SW 1271 (cell line): Measurements from ENCODE around the gene NPFF.

Experiments used
- DNase-seq, 2 experiments: peaks; one replicate each; lab custom pipeline; 2025; lab: John Stamatoyannopoulos, UW

The NPFF gene

GRCh38 chr12:53513712-53514410 lies 6.6 kb upstream of the NPFF start:
- DNase-seq = no peak

DNA sequence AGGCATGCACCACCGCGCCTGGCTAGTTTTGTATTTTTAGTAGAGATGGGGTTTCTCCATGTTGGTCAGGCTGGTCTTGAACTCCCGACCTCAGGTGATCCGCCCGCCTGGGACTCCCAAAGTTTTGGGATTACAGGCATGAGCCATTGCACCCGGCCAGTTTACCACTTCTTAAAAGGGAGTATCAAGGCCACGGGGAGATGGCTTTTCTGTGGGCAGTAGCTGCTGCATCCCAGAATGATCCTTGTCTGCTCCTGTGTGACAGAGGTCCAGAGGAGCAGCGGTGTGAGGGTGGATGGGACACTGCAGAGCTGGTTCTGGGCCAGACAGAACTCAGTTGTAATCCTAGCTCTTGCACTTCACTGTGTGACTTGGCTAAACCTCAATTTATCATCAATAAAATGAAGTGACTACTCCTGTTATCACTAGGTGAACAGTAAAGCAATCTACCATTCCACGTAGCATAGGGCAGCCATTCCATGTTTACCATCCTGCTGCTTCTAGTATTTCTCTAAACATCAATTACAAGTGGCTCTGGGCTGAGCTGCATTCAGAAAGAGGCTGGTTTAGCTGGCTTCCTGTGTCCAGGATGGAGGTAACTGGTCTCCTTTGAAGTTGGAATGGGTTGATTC lies 3.0 kb upstream of the NPFF start:
- DNase-seq = no peak

DNA sequence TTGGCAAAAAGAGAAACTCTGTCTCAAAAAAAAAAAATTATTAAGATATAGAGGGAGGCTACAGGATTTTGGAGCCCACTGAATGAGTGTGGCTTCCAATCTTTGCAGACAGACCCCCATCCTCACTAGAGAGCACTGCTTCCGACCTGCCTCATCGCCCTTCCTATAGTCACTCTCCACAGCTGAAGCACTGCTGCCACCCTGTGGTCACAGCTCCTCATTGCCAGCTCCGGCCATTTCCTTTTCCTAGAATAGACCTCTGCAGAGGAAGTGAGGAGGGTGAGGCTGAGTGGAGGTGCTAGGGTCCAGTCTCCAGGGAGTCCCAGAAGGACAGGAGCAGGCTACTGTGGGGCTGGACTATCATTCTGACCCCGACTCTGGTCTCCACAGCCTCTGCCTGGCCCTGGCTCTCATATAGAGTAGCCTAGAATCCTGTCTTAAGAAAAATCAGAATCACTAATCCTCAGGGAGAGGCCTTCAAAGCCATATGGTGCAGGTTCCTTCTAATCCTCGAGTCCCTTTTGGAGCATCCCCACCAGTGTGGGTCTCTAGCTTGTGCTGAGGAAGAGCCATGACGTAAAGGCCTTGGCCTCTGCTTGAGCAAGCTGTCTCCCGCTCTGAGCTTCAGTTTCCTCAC lies 1.4 kb upstream of the NPFF start:
- peak; percentile 56 to 70 for DNase-seq

DNA sequence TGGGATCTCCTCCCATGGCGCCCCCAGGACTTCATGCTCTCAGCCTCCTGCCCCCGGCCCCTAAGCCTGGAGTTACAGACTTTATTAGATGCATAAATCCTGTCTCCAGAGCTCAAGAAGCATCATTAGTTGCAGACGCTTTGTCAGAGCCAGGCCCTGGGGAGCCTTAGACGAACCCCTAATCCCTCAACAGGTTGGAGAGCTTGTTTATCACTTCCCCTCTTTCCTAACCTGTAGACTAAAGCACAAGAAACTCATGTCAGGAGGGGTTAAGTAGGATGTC lies 260 bp upstream of the NPFF start:
- no peak for DNase-seq

- DNase-seq = no peak
These were observed 866 bp downstream of the NPFF start for GRCh38 chr12:53506450-53506785.

DNA sequence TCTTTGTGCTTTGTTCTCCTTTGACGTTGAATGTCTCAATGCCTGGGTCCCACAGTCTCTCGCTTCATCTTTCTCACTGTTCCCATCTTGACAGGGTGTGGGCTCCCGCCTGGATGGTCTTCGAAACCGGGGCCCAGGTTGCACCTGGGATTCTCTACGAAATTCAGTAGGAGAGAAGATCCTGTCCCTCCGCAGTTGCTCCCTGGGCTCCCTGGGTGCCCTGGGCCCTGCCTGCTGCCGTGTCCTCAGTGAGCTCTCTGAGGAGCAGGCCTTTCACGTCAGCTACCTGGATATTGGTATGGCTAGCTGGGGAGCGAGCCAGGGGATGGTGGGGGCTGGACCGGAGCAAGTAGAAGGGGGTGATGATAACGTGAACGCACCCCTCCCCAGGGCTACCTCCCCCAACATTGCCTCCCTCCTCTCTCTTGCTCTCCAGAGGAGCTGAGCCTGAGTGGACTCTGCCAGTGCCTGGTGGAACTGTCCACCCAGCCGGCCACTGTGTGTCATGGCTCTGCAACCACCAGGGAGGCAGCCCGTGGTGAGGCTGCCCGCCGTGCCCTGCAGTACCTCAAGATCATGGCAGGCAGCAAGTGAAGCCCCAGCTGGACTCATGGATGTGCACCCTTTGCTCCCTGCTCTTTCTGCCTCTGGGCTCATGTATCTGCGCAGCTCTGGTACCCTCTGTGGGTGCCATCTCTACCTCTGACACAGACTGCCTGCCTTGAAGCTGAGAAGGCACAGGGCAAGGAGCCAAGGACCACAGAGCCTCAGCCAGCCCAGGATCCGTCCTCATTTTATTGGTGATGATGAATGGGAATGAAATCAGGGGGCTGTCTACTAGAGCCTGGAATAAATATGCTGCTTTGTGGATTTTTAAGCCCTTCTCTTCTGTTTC lies 1.5 kb downstream of the NPFF start:
- no peak for DNase-seq

GRCh38 chr12:53505086-53505485 lies 2.2 kb downstream of the NPFF start:
- no peak for DNase-seq

DNA sequence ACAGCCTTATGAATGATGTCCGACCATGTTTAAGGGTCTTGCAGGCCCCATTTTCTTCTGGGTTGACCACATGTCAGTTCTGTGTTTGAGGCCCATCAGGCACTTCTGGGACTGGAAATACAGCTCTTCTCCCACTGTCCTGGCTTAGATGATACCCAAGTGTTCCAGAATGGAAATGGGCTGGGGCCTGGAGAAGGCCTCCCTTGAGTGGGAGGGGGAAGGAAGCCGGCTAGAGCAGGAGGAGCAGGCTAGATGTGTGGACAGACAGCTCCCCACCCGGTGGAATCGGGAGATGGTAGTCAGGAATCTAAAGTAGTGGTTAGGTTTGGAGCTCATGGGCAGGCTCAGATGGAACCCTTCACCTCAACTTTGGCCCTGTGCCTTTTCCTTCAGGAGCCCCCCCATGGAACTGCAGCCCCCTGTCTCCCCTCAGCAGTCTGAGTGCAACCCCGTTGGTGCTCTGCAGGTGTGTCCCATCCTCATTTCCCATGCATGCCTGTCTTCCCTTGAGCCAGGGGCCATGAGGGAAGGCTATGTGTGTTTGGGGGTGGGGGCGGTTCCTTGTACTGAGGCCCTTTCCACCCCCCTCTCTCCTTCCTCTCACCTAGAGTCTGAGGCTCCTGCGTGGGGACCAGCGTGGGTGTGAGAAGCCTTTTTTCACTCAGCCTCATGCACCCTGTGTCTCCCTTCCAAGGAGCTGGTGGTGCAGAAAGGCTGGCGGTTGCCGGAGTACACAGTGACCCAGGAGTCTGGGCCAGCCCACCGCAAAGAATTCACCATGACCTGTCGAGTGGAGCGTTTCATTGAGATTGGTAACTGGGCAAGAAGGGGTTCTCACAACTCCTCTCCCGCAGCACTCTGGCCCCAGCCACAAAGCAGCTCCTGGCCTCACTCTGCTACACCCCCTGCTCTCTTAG lies 3.0 kb downstream of the NPFF start:
- DNase-seq = no peak

GRCh38 chr12:53502983-53503728 lies 4.1 kb downstream of the NPFF start:
- no peak for DNase-seq

- no peak for DNase-seq
These were observed 5.0 kb downstream of the NPFF start for GRCh38 chr12:53502331-53502730.

GRCh38 chr12:53501615-53502181 lies 5.6 kb downstream of the NPFF start:
- DNase-seq = no peak

GRCh38 chr12:53500776-53501614 lies 6.3 kb downstream of the NPFF start, which contains the start of gene TARBP2:
TARBP2 (plus strand) TSS chr12:53501283; CDS start chr12:53501409, 126 bp downstream.
- DNase-seq = peak; percentile 99

GRCh38 chr12:53500142-53500775 lies 7.0 kb downstream of the NPFF start:
- peak in 1 of 2 experiments; percentile 64 for DNase-seq

DNA sequence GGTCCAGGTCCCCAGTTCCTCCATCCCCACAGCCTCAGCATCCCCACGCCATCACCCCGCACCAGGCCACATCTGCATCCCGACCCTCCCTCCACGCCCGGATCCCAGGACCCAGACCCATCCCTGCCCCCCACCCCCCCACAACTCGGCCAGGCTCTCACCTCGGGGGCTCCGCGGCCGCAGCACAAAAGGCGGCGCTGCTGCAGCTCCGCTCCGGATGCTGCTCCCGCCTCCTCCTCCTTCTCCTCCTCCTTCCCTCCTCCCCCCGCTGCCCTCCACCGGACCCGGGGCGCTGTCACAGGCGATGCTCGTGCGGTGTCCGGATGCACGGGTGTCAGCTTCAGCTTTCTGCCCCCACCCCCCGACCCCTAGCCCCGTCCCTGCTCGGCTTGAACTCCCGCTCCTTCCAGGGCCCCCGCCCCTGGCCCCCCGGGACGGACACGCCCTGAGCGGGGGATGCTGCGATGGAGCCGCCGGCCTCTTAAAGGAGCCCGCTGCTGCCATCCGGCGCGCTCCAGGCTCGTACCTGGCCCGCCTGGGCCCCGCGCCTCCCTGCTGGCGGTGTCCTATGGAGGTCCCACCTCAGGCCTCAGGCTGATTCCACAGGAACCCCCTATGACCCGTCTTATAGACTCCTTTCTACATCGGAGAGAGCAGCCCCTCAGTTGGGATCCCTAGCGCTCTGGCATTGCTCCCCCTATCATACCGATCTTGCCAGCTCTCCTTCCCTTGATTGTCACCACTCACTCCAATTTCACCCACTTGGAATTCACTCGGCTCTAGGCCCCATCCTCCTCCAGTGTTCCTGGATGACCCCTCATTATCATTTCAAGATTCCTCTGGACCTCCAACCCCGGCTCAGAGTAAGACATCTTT lies 7.8 kb downstream of the NPFF start, which contains the start of gene MAP3K12:
TSS of gene MAP3K12 (minus strand) at position 193 of the 876 bp plus-strand sequence. CDS start 12,067 bp downstream, outside the sequence.
- DNase-seq = peak in 1 of 2 experiments; percentile 78

- no peak for DNase-seq
These were observed 9.1 kb downstream of the NPFF start for GRCh38 chr12:53498235-53498630.

- DNase-seq = no peak
These were observed 9.8 kb downstream of the NPFF start for GRCh38 chr12:53497461-53497860.

- no peak for DNase-seq
These were observed 10.6 kb downstream of the NPFF start for GRCh38 chr12:53496752-53497032.
